Type B pancreatic cell (in vitro differentiated cells): ENCODE data around the gene SLC4A1. TPM values are rescaled to one million over a fixed set of nuclear protein-coding genes. Genes with fewer than 3 reads are reported as not detected.

Experiments used
- DNase-seq: peaks from one replicate; pipeline ENCODE4 v3.0.0; 2021; ENCODE audit warnings: mixed read lengths; ENCODE audit not compliant: unreplicated experiment; ENCODE audit errors: extremely low spot score
- H3K27ac Mint-ChIP-seq: 2 replicates; pipeline ENCODE4 v1.8.0; 2021; ENCODE audit warnings: mild to moderate bottlenecking, mixed read lengths
- H3K27me3 Mint-ChIP-seq: 2 replicates; pipeline ENCODE4 v1.8.0; 2021; ENCODE audit warnings: mixed read lengths
- H3K36me3 Mint-ChIP-seq: 2 replicates; pipeline ENCODE4 v1.8.0; 2021; ENCODE audit warnings: mixed read lengths
- H3K4me1 Mint-ChIP-seq: one replicate; pipeline ENCODE4 v1.8.0; 2021; ENCODE audit warnings: mixed read lengths; ENCODE audit not compliant: unreplicated experiment
- H3K4me3 Mint-ChIP-seq: 2 replicates; pipeline ENCODE4 v1.8.0; 2021; ENCODE audit warnings: mild to moderate bottlenecking, mixed read lengths
- H3K9me3 Mint-ChIP-seq: 2 replicates; pipeline ENCODE4 v1.8.0; 2021; ENCODE audit warnings: mixed read lengths
- CTCF ChIP-seq: fragments of 200-600 bp; sonication (generic); conservative IDR thresholded peaks from 2 replicates; pipeline ENCODE4 v1.5.0; 2021; ENCODE audit warnings: antibody characterized with exemption, mild to moderate bottlenecking
- total RNA-seq: library from RNA; stranded (reverse); gene quantifications from 2 replicates; pipeline ENCODE4 v1.2.1, GENCODE V29; 2021; ENCODE audit warnings: low replicate concordance

SLC4A1 gene
- total RNA-seq, 1 donor from 2014 or later: not detected

GRCh38 chr17:44314031-44314430 is 46.1 kb upstream of the SLC4A1 start:
- peaks cover 76% of the 10 kb centered on the region for H3K27me3 Mint-ChIP-seq
- no peak for TF ChIP-seq CTCF
- H3K36me3 Mint-ChIP-seq: peaks cover 5% of the 10 kb centered on the region
- no peaks in the 10 kb centered on the region for H3K9me3 Mint-ChIP-seq
- peak overlapping the region; percentile 7 for H3K4me3 Mint-ChIP-seq
- no peak overlapping the region for H3K27ac Mint-ChIP-seq
- DNase-seq: no peak
- H3K4me1 Mint-ChIP-seq: peaks cover 9% of the 10 kb centered on the region

GRCh38 chr17:44312396-44313104 is 44.6 kb upstream of the SLC4A1 start:
- DNase-seq: no peak
- H3K27ac Mint-ChIP-seq: no peak overlapping the region
- H3K4me1 Mint-ChIP-seq: peaks cover 9% of the 10 kb centered on the region
- peaks cover 68% of the 10 kb centered on the region for H3K27me3 Mint-ChIP-seq
- H3K36me3 Mint-ChIP-seq: peaks cover 4% of the 10 kb centered on the region
- H3K9me3 Mint-ChIP-seq: no peaks in the 10 kb centered on the region
- no peak overlapping the region for H3K4me3 Mint-ChIP-seq
- no peak for TF ChIP-seq CTCF

GRCh38 chr17:44311562-44312181 is 43.7 kb upstream of the SLC4A1 start:
- no peak for DNase-seq
- Mint-ChIP-seq H3K9me3 (no peaks in the 10 kb centered on the region), H3K4me1 (peaks cover 9% of the 10 kb centered on the region), H3K4me3 (no peak overlapping the region), H3K27me3 (peaks cover 67% of the 10 kb centered on the region), H3K27ac (no peak overlapping the region), H3K36me3 (no peaks in the 10 kb centered on the region)
- no peak for TF ChIP-seq CTCF

- TF ChIP-seq CTCF: no peak
- Mint-ChIP-seq H3K9me3 (no peaks in the 10 kb centered on the region), H3K27me3 (peaks cover 65% of the 10 kb centered on the region), H3K4me1 (peaks cover 4% of the 10 kb centered on the region), H3K4me3 (no peak overlapping the region), H3K27ac (no peak overlapping the region), H3K36me3 (no peaks in the 10 kb centered on the region)
- no peak for DNase-seq
Measured at GRCh38 chr17:44310609-44311376, 42.9 kb upstream of the SLC4A1 start.

GRCh38 chr17:44310188-44310587 is 42.3 kb upstream of the SLC4A1 start:
- DNase-seq: no peak
- peaks cover 60% of the 10 kb centered on the region for H3K27me3 Mint-ChIP-seq
- TF ChIP-seq CTCF: no peak
- H3K36me3 Mint-ChIP-seq: no peaks in the 10 kb centered on the region
- H3K4me1 Mint-ChIP-seq: no peaks in the 10 kb centered on the region
- no peaks in the 10 kb centered on the region for H3K9me3 Mint-ChIP-seq
- H3K27ac Mint-ChIP-seq: no peak overlapping the region
- H3K4me3 Mint-ChIP-seq: peak overlapping the region; percentile 68
